ENCODE measurements around the gene RALGAPB. TPM values are rescaled to one million over a fixed set of nuclear protein-coding genes. Genes with fewer than 3 reads are reported as not detected.

The RALGAPB gene
- total and polyA plus RNA-seq, 12 donors, result 8.4 to 28.2 (median 25.6) TPM

DNA sequence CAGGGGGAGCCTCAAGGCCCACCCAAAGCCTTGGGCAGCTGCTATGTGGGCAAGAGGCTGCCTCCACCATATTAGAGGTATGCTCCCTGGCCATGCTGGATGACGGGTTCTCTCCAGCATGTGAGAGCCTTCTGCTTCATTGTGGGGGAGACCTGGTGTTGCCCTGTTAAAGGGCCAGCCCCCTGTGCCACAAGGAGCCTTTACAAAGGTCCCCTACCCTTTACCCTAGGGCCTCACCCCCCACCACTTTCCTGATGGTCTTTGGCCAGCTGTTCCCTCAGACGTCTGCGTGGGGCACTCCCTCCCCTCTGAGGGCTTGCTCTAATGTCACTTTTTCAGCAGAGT, 113.5 kb downstream of the RALGAPB start:
- DNase-seq, result no peak
- no peaks in the 10 kb centered on the region for H3K36me3 ChIP-seq
- intact Hi-C loops (cut with DNase I), result no loop called here
- no peak overlapping the region for H3K27ac ChIP-seq
- H3K27me3 ChIP-seq, result peaks cover 0 to 4% (median 3%) of the 10 kb centered on the region in 7 donors
- no peaks in the 10 kb centered on the region for H3K9me3 ChIP-seq
- no peak overlapping the region for H3K4me3 ChIP-seq
- ATAC-seq, result no peak
- no peak for TF ChIP-seq CTCF (IDR thresholded peaks at IDR 0.05)
- peaks cover 0 to 4% (median 0%) of the 10 kb centered on the region in 9 donors for H3K4me1 ChIP-seq
- WGBS, 2 donors, result 66 to 71% methylated on average over 3 of the region's 3 CpGs

DNA sequence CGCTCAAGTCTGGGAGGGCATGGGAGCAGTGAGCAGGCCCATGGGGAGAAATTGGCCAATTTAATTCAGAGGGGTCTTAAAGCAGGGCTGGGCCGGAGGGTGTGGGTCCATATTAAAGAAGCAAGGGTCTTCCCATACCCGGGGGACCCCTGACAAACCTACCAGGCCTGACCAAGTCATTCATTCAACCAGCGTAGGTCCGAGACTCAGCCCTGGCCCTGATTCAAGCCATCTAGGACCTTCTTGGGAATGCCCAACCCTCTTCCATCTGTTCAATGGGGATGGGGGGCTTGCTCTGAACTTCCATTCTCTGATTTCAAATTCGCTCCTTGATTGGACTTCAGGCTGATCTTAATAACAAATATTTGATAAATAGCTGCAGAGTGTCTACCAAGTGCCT, 115.7 kb downstream of the RALGAPB start:
- DNase-seq (no peak), ATAC-seq (peak in 1 of 8 donors; percentile 7)
- H3K4me1 ChIP-seq, result no peaks in the 10 kb centered on the region
- intact Hi-C loops (cut with DNase I), result no loop called here
- 91% methylated on average over 6 of the region's 6 CpGs for WGBS, 2 donors
- TF ChIP-seq CTCF (IDR thresholded peaks at IDR 0.05), result no peak
- no peak overlapping the region for H3K27ac ChIP-seq
- no peak overlapping the region for H3K4me3 ChIP-seq
- no peaks in the 10 kb centered on the region for H3K36me3 ChIP-seq
- no peaks in the 10 kb centered on the region for H3K9me3 ChIP-seq
- H3K27me3 ChIP-seq, result peaks cover 0 to 7% (median 3%) of the 10 kb centered on the region in 7 donors

DNA sequence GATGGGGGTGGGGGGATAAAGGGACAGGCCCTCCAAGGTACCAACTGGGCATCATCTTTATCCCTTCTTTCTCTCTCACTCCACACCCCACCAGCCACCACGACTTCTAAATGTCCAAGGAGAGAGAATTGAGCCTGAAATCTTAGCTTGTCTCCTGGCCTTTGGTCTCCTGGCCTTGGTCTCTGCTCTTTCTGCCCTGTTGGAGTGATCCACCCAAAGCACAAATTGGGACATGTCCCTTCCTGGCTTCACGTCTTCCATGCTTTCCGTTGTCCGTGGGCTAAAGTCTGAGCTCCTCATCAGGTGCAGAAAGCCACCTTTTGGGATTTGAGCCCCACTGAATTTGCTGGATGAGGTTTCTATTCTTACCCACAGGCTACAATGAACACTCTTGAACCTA, 116.7 kb downstream of the RALGAPB start:
- H3K4me1 ChIP-seq, result no peaks in the 10 kb centered on the region
- WGBS, 2 donors, result 81 to 83% methylated on average over 4 of the region's 4 CpGs
- intact Hi-C loops (cut with DNase I), result no loop called here
- peaks cover 0 to 7% (median 3%) of the 10 kb centered on the region in 7 donors for H3K27me3 ChIP-seq
- no peaks in the 10 kb centered on the region for H3K36me3 ChIP-seq
- H3K4me3 ChIP-seq, result no peak overlapping the region
- no peaks in the 10 kb centered on the region for H3K9me3 ChIP-seq
- TF ChIP-seq CTCF (IDR thresholded peaks at IDR 0.05), result no peak
- no peak for DNase-seq
- ATAC-seq, result no peak
- no peak overlapping the region for H3K27ac ChIP-seq

DNA sequence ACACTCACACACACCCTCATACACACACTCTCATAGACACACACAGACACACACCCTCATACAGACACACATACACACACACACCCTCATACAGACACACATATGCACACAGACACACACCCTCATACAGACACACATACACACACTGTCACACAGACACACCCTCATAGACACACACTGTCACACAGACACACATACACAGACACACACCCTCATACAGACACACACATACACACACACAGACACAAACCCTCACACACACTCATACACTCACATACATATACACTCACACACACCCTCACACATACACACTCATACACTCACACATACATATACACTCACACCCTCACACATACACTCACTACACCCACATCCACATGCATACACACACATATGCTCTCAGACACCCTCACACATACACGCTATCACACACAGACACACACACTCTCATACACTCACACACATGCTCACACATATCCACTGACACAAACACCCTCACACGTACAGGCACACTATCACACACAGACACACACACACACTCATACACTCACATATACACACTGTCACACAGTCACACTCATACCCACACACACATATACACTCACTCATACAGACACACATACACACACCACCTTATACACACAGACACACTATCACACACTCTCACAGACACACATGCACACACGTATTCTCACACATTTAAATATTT, 117.5 kb downstream of the RALGAPB start:
- Histone ChIP-seq H3K27ac (no peak overlapping the region), H3K36me3 (no peaks in the 10 kb centered on the region), H3K9me3 (no peaks in the 10 kb centered on the region), H3K27me3 (peaks cover 0 to 7% (median 0%) of the 10 kb centered on the region in 7 donors), H3K4me3 (no peak overlapping the region), H3K4me1 (no peaks in the 10 kb centered on the region)
- WGBS, 2 donors, result 86 to 91% methylated on average over 3 of the region's 3 CpGs
- TF ChIP-seq CTCF (IDR thresholded peaks at IDR 0.05), result no peak
- ATAC-seq (peak in 1 of 8 donors; percentile 27), DNase-seq (no peak)
- intact Hi-C loops (cut with DNase I), result no loop called here
